HepG2 (cell line): Measurements from ENCODE around the gene GSTK1. TPM values are rescaled to one million over a fixed set of nuclear protein-coding genes. Genes with fewer than 3 reads are reported as not detected.

Experiments used
- BRCA1 ChIP-seq: sonication (generic); formaldehyde crosslinking; IDR thresholded peaks from 2 replicates; pipeline ENCODE4 v1.4.0; 2020; ENCODE audit warnings: missing genetic modification reagents
- FOXM1 ChIP-seq: sonication (generic); formaldehyde crosslinking; IDR thresholded peaks from 2 replicates; pipeline ENCODE4 v1.5.0; 2020; ENCODE audit warnings: missing genetic modification reagents
- HIVEP1 ChIP-seq: sonication (generic); formaldehyde crosslinking; IDR thresholded peaks from 2 replicates; pipeline ENCODE4 v1.4.0; 2020; ENCODE audit warnings: mild to moderate bottlenecking, missing genetic modification reagents
- IRF9 ChIP-seq: sonication (generic); formaldehyde crosslinking; IDR thresholded peaks from 2 replicates; pipeline ENCODE4 v1.8.0; 2022; ENCODE audit warnings: missing genetic modification reagents, mild to moderate bottlenecking, borderline replicate concordance
- MLXIP ChIP-seq: sonication (generic); formaldehyde crosslinking; IDR thresholded peaks from 2 replicates; pipeline ENCODE4 v1.9.0; 2021; ENCODE audit warnings: missing genetic modification reagents, borderline replicate concordance
- MXD4 ChIP-seq: IDR thresholded peaks from 2 replicates; pipeline ENCODE4 v1.6.1; 2016; ENCODE audit warnings: mild to moderate bottlenecking, missing biosample characterization, missing genetic modification reagents
- NR1H2 ChIP-seq: sonication (generic); formaldehyde crosslinking; IDR thresholded peaks from 2 replicates; pipeline ENCODE4 v1.8.1; 2022; ENCODE audit warnings: low read depth, missing genetic modification reagents, borderline replicate concordance
- PCBP1 ChIP-seq: fragments of 200-400 bp; formaldehyde crosslinking; IDR thresholded peaks from 2 replicates; pipeline ENCODE4 v1.6.1; 2017; ENCODE audit warnings: mild to moderate bottlenecking, low read depth, low read length, borderline replicate concordance
- PPARG ChIP-seq: conservative IDR thresholded peaks from 2 replicates; pipeline ENCODE4 v1.6.1; 2016; ENCODE audit warnings: missing biosample characterization, missing genetic modification reagents
- RELA ChIP-seq: sonication (generic); formaldehyde crosslinking; IDR thresholded peaks from 2 replicates; pipeline ENCODE4 v1.4.0; 2020; ENCODE audit warnings: missing genetic modification reagents
- STAT5B ChIP-seq: sonication (generic); formaldehyde crosslinking; IDR thresholded peaks from 2 replicates; pipeline ENCODE4 v1.4.0; 2020; ENCODE audit warnings: missing genetic modification reagents
- TEAD2 ChIP-seq: sonication (generic); formaldehyde crosslinking; IDR thresholded peaks from 2 replicates; pipeline ENCODE4 v1.9.0; 2021; ENCODE audit warnings: missing genetic modification reagents
- ZNF10 ChIP-seq: sonication (generic); formaldehyde crosslinking; IDR thresholded peaks from 2 replicates; pipeline ENCODE4 v1.4.0; 2020; ENCODE audit warnings: mild to moderate bottlenecking, low read depth, missing genetic modification reagents, borderline replicate concordance
- ZNF263 ChIP-seq: sonication (generic); formaldehyde crosslinking; IDR thresholded peaks from 2 replicates; pipeline ENCODE4 v1.4.0; 2020; ENCODE audit warnings: missing genetic modification reagents
- ZNF34 ChIP-seq: sonication (generic); formaldehyde crosslinking; IDR thresholded peaks from 2 replicates; pipeline ENCODE4 v1.4.0; 2020; ENCODE audit warnings: mild to moderate bottlenecking, missing genetic modification reagents, borderline replicate concordance
- ZNF746 ChIP-seq: sonication (generic); formaldehyde crosslinking; IDR thresholded peaks from 2 replicates; pipeline ENCODE4 v1.8.0; 2022; ENCODE audit warnings: mild to moderate bottlenecking, missing genetic modification reagents
- ZNF841 ChIP-seq: sonication (generic); formaldehyde crosslinking; IDR thresholded peaks from 2 replicates; pipeline ENCODE4 v1.8.1; 2023; ENCODE audit warnings: missing genetic modification reagents, borderline replicate concordance
- ZZZ3 ChIP-seq: sonication (generic); formaldehyde crosslinking; IDR thresholded peaks from 2 replicates; pipeline ENCODE4 v1.4.0; 2020; ENCODE audit warnings: missing genetic modification reagents, mild to moderate bottlenecking, borderline replicate concordance
- polyA plus RNA-seq, 8 experiments: library from polyadenylated mRNA; depleted of rRNA in 3 of 8; stranded (reverse) in 7 of 8; unstranded in 1 of 8; fragments of >200 nt; fragmentation: Illumina TruSeq in 4 of 8; extraction: Trizol in 4 of 8; gene quantifications; 2 replicates each; pipeline versions ENCODE4 v1.2.1 to v1.2.3, GENCODE V29; 2011 to 2016; ENCODE audit warnings: low read depth in 4 of 8, missing spikeins in 1 of 8, mixed read lengths in 1 of 8; ENCODE audit not compliant: insufficient read depth in 1 of 8
- total RNA-seq, 5 experiments: library from RNA; depleted of rRNA; stranded (reverse); fragments of >200 nt; fragmentation: Illumina TruSeq; extraction: Trizol; gene quantifications; 2 replicates each; pipeline ENCODE4 v1.2.3, GENCODE V29; 2016; ENCODE audit warnings: low read depth in 1 of 5
- TF ChIP-seq, protein P1 (sequence below): sonication (generic); formaldehyde crosslinking; IDR thresholded peaks from 2 replicates; pipeline ENCODE4 v1.5.1; 2020; ENCODE audit warnings: mild to moderate bottlenecking, missing genetic modification reagents, moderate library complexity

Gene GSTK1
- total and polyA plus RNA-seq, 2 of the 13 experiments (the other 11 are each of a cell fraction or from before 2014, with no cell fraction given) = 64.6 to 92.1 TPM

GRCh38 chr7:143285470-143285778 lies 22.2 kb downstream of the GSTK1 start (continued):
- no peak for TF ChIP-seq ZNF34 (CRISPR knock-in tag)
- TF ChIP-seq FOXM1 = no peak
- TF ChIP-seq MXD4 (CRISPR knock-in tag) = no peak
- no peak for TF ChIP-seq ZNF10
- TF ChIP-seq RELA (CRISPR knock-in tag) = no peak
- TF ChIP-seq BRCA1 = no peak
- TF ChIP-seq MLXIP (CRISPR knock-in tag) = no peak
- TF ChIP-seq STAT5B (CRISPR knock-in tag) = no peak
- TF ChIP-seq TEAD2 (CRISPR knock-in tag) = no peak
- no peak for TF ChIP-seq IRF9 (CRISPR knock-in tag)
- no peak for TF ChIP-seq ZNF263 (CRISPR knock-in tag)
- peak; percentile 95 for TF ChIP-seq PPARG
- no peak for TF ChIP-seq HIVEP1 (CRISPR knock-in tag)
- TF ChIP-seq PCBP1 = no peak
- no peak for TF ChIP-seq ZZZ3 (CRISPR knock-in tag)
- TF ChIP-seq ZNF746 (CRISPR knock-in tag) = no peak
- no peak for TF ChIP-seq ZNF841
- TF ChIP-seq, protein P1, sequence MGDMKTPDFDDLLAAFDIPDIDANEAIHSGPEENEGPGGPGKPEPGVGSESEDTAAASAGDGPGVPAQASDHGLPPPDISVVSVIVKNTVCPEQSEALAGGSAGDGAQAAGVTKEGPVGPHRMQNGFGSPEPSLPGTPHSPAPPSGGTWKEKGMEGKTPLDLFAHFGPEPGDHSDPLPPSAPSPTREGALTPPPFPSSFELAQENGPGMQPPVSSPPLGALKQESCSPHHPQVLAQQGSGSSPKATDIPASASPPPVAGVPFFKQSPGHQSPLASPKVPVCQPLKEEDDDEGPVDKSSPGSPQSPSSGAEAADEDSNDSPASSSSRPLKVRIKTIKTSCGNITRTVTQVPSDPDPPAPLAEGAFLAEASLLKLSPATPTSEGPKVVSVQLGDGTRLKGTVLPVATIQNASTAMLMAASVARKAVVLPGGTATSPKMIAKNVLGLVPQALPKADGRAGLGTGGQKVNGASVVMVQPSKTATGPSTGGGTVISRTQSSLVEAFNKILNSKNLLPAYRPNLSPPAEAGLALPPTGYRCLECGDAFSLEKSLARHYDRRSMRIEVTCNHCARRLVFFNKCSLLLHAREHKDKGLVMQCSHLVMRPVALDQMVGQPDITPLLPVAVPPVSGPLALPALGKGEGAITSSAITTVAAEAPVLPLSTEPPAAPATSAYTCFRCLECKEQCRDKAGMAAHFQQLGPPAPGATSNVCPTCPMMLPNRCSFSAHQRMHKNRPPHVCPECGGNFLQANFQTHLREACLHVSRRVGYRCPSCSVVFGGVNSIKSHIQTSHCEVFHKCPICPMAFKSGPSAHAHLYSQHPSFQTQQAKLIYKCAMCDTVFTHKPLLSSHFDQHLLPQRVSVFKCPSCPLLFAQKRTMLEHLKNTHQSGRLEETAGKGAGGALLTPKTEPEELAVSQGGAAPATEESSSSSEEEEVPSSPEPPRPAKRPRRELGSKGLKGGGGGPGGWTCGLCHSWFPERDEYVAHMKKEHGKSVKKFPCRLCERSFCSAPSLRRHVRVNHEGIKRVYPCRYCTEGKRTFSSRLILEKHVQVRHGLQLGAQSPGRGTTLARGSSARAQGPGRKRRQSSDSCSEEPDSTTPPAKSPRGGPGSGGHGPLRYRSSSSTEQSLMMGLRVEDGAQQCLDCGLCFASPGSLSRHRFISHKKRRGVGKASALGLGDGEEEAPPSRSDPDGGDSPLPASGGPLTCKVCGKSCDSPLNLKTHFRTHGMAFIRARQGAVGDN (CRISPR knock-in tag) = no peak; the same call in none of the 2 replicates
- TF ChIP-seq NR1H2 (CRISPR knock-in tag) = no peak
